Ascending aorta (tissue), 2 donors: ENCODE data around the gene TBCC. TPM values are rescaled to one million over a fixed set of nuclear protein-coding genes. Genes with fewer than 3 reads are reported as not detected.

ENCODE experiments used
- DNase-seq, 2 donors: peaks; one replicate each; pipeline ENCODE4 v3.0.0-alpha.2; 2019; ENCODE audit warnings: low spot score in 2 of 2
- H3K27ac ChIP-seq, 2 donors: fragments of 200-600 bp; sonication (generic); one replicate each; pipeline ENCODE4 v1.5.1; 2016 to 2017; ENCODE audit warnings: mild to moderate bottlenecking in 1 of 2
- H3K27me3 ChIP-seq: fragments of 200-600 bp; sonication (generic); one replicate; pipeline ENCODE4 v1.5.1; 2017
- H3K36me3 ChIP-seq, 2 donors: fragments of 200-600 bp; sonication (generic); one replicate each; pipeline ENCODE4 v1.5.1; 2016
- H3K4me1 ChIP-seq, 2 donors: fragments of 200-600 bp; sonication (generic); one replicate each; pipeline ENCODE4 v1.5.1; 2016 to 2017; ENCODE audit warnings: mild to moderate bottlenecking in 1 of 2
- H3K4me3 ChIP-seq, 2 donors: fragments of 200-600 bp; sonication (generic); one replicate each; pipeline ENCODE4 v1.5.1; 2016 to 2017; ENCODE audit warnings: mild to moderate bottlenecking in 1 of 2
- H3K9me3 ChIP-seq, 2 donors: fragments of 200-600 bp; sonication (generic); one replicate each; pipeline ENCODE4 v1.5.1; 2016
- intact Hi-C: fragments of 100-400 bp; cut with DNase I; formaldehyde crosslinking; loops from one replicate; pipeline ENCODE4 v1.15.1; 2023
- total RNA-seq: library from RNA; depleted of rRNA; stranded (reverse); fragments of >200 nt; gene quantifications from one replicate; pipeline ENCODE4 v1.1.0, GENCODE V29; 2016
- TF ChIP-seq, protein P1 (sequence below), 3 experiments: fragments of 200-600 bp in 2 of 3; fragments of 450-650 bp in 1 of 3; sonication (generic) in 2 of 3; IDR thresholded peaks; one replicate each; pipeline ENCODE4 v1.5.1; 2016 to 2019; ENCODE audit warnings: antibody characterized with exemption in 3 of 3, mild to moderate bottlenecking in 1 of 3, moderate library complexity in 1 of 3

Gene TBCC
- total RNA-seq, 1 donor from 2014 or later, result 50.8 TPM

DNA sequence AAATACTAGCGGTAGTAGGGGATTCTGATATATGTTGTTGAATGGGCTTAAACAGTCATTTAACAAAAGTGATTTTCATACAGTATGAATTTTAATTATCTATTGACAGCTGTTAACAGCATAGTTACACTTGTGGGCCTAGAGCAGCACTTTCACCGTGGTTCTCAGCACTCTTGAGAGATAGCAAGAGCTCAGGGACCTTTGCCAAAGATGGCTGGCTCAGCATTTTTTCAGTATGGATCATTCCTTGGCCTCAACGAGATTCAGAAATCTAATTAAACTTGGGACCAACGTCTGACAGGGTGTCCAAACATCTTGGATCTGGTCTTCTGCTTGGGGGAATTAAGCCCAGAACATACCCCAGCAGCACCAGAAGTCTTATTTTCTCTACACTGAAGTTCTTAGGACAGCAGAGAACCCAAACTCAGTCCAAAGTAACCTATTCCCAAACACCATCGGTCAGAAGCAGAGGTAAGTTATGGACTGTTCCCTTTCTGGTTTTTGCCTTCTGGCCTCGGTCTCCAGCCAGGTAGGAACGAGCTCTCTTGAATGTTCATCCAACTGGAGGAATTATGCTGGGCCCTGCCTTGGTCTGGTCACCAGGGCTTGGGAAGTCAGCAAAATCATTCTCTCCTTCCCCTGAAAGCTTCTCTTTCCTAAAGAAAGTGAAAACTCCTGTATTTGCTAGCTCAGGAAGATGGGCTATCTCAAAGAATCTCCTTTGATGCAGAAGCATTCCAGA, 49.2 kb downstream of the TBCC start:
- H3K27ac ChIP-seq, result peak overlapping the region; percentile 33 to 59

DNA sequence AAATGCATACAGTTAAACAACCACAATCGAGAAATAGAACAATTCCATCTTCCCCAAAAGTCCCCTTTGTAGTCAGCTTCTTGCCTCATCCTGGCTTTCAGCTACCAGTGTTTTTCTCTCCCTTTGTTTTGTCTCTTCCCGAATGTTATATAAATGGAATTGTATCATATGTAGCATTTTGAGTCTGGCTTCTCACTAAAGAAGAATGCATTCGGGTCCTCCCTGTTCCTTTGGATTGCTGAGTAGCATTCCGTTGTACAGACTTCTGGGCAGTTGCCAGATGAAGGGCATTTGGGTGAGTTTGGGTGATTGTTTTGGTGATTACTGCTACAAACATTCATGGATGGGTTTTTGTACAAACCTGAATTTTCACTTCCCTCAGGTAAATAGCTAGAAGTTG, 51.3 kb downstream of the TBCC start:
- Histone ChIP-seq H3K4me3 (no peak overlapping the region), H3K27me3 (no peaks in the 10 kb centered on the region), H3K36me3 (peaks cover 0 to 23% of the 10 kb centered on the region in 2 donors), H3K27ac (peak overlapping the region; percentile 65 to 74), H3K9me3 (no peaks in the 10 kb centered on the region), H3K4me1 (peaks cover 10 to 38% of the 10 kb centered on the region in 2 donors)
- TF ChIP-seq, protein P1, sequence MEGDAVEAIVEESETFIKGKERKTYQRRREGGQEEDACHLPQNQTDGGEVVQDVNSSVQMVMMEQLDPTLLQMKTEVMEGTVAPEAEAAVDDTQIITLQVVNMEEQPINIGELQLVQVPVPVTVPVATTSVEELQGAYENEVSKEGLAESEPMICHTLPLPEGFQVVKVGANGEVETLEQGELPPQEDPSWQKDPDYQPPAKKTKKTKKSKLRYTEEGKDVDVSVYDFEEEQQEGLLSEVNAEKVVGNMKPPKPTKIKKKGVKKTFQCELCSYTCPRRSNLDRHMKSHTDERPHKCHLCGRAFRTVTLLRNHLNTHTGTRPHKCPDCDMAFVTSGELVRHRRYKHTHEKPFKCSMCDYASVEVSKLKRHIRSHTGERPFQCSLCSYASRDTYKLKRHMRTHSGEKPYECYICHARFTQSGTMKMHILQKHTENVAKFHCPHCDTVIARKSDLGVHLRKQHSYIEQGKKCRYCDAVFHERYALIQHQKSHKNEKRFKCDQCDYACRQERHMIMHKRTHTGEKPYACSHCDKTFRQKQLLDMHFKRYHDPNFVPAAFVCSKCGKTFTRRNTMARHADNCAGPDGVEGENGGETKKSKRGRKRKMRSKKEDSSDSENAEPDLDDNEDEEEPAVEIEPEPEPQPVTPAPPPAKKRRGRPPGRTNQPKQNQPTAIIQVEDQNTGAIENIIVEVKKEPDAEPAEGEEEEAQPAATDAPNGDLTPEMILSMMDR (IDR thresholded peaks at IDR 0.05), result no peak
- DNase-seq, result no peak
- intact Hi-C loops, result loop anchor here (2.0 kb wide), 1 partner anchor 32 kb away; no protein-coding TSS in a partner anchor

More for the DNA sequence above, 49.2 kb downstream of the TBCC start:
- no peak overlapping the region for H3K4me3 ChIP-seq
- peaks cover 0 to 4% of the 10 kb centered on the region in 2 donors for H3K36me3 ChIP-seq
- intact Hi-C loops, result no loop called here
- no peaks in the 10 kb centered on the region for H3K27me3 ChIP-seq
- H3K4me1 ChIP-seq, result peaks cover 5 to 32% of the 10 kb centered on the region in 2 donors
- TF ChIP-seq, protein P1 (IDR thresholded peaks at IDR 0.05), result no peak
- no peak for DNase-seq
- H3K9me3 ChIP-seq, result no peaks in the 10 kb centered on the region

Other genes with a start within 250 kb of the TBCC start
- 17.8 TPM for gene UBR2, start 182.1 kb downstream of the TBCC start, total RNA-seq
- 0.11 TPM for gene PRPH2, start 23.5 kb downstream of the TBCC start, total RNA-seq
- 9.7 TPM for gene BICRAL, start 35.9 kb upstream of the TBCC start, total RNA-seq
- gene RPL7L1, start 133.5 kb upstream of the TBCC start, total RNA-seq, result 34.8 TPM
- gene PTCRA, start 169.9 kb upstream of the TBCC start, total RNA-seq, result not detected
- gene CNPY3, start 183.4 kb upstream of the TBCC start, total RNA-seq, result 49.6 TPM
- not detected for gene GNMT, start 214.7 kb upstream of the TBCC start, total RNA-seq
- gene PEX6, start 233.1 kb upstream of the TBCC start, total RNA-seq, result 8.9 TPM
- 27.7 TPM for gene PPP2R5D, start 238.5 kb upstream of the TBCC start, total RNA-seq